A549 treated with AZD9567 at 1 μM for 4 hours (cell line): ENCODE data around the gene PROB1. TPM values are rescaled to one million over a fixed set of nuclear protein-coding genes. Genes with fewer than 3 reads are reported as not detected.

Source experiments
- total RNA-seq: library from RNA; stranded (reverse); fragments of 200-300 nt; extraction: Qiagen RNA extraction; gene quantifications from 5 replicates; pipeline ENCODE4 v1.2.3, GENCODE V29; 2022; ENCODE audit not compliant: insufficient read depth

PROB1 gene, protein sequence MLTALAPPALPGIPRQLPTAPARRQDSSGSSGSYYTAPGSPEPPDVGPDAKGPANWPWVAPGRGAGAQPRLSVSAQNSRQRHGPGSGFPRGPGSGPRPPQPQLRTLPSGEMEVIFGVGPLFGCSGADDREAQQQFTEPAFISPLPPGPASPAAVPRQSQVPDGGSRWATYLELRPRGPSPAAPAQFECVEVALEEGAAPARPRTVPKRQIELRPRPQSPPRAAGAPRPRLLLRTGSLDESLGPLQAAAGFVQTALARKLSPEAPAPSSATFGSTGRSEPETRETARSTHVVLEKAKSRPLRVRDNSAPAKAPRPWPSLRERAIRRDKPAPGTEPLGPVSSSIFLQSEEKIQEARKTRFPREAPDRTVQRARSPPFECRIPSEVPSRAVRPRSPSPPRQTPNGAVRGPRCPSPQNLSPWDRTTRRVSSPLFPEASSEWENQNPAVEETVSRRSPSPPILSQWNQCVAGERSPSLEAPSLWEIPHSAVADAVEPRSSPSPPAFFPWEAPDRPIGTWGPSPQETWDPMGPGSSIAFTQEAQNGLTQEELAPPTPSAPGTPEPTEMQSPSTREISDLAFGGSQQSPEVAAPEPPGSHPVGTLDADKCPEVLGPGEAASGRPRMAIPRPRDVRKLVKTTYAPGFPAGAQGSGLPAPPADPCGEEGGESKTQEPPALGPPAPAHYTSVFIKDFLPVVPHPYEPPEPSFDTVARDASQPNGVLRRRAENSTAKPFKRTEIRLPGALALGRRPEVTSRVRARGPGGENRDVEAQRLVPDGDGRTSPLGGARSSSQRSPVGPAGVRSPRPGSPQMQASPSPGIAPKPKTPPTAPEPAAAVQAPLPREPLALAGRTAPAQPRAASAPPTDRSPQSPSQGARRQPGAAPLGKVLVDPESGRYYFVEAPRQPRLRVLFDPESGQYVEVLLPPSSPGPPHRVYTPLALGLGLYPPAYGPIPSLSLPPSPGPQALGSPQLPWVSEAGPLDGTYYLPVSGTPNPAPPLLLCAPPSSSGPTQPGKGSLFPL
- total RNA-seq, result 0.16 to 0.31 TPM (median 0.28 TPM) in 4 of 5 replicates, not detected in the other

DNA sequence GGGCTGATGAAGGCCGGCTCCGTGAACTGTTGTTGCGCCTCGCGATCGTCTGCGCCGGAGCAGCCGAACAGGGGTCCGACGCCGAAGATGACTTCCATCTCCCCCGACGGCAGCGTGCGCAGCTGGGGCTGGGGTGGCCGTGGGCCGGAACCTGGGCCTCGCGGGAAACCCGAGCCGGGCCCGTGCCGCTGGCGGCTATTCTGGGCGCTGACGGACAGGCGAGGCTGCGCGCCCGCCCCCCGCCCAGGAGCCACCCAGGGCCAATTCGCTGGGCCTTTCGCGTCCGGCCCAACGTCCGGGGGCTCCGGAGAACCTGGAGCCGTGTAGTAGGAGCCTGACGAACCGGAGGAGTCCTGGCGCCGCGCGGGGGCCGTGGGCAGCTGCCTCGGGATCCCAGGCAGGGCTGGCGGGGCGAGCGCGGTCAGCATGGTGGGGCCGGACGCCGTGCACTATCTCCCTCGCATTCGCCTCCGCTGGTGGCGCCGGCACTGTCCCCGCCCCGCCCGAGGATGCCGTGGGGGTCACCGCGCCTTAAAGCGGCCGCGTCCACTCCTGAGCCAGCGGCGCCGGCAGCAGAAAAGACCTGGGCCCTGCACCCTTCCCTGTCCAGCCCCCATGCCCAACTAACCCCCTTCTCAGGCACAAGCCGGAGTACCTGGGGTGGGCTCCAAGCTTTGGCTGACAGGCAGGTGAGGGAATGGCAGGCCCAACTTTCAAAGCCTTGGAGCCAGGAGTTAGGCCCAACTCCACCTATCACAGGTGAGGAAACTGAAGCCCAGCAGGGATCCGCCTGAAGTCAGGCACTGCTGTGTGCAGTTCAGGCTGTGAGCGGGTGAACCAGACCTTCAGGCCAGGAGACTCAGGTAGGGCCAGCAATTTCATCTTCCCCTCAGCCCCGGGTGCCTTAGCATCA lies at the start of gene PROB1:
Gene PROB1, minus strand, starts transcription at position 451 of the 913 bp plus-strand sequence. Its CDS starts 23 bp downstream, at position 428.

DNA sequence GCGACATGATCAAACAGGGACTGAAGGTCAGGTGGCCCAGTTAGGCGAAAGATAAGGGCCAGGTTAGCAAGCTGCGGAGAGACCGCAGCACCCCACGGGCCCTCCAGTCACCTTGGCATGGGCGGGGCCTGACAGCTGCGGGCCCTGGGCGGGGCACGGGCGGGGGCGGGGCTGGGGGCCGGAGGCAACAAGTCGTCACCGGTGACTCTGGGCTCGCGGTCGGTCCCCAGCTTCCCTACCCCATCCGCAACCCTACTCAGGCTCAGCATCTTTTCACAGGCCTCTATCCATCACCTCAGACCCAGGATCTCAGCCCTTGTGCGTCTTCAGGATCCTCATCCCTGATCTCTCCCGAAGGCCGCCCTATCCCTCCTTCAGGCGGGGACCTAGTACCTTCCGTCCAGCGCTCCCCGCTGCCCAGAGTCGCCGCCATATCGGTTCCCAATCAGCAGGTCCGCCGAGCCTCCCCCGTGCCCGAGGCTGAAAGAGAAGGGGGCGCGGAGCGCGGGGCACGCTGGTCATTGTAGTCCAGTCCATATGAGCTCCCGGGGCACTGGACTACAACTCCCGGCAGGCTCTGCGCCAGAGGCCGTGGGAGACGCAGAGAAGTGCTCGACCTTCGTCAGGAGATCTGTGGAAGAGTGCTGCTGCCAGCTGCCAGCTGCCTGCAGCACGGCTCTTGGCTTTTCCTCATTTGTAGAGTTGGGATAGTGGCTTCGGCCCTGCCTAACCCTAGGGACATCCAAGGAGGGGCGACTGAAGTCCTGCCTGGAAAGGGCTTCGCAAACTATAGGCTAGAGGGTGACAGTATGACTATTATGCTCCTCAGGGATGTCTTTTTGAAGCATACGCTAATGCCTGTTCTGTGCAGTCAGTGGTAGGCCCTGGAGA lies 44.4 kb upstream of the PROB1 start, which contains the start of gene DNAJC18:
Gene DNAJC18, minus strand, starts transcription at position 513 of the 891 bp plus-strand sequence. Its CDS starts 80 bp downstream, at position 433.

DNA sequence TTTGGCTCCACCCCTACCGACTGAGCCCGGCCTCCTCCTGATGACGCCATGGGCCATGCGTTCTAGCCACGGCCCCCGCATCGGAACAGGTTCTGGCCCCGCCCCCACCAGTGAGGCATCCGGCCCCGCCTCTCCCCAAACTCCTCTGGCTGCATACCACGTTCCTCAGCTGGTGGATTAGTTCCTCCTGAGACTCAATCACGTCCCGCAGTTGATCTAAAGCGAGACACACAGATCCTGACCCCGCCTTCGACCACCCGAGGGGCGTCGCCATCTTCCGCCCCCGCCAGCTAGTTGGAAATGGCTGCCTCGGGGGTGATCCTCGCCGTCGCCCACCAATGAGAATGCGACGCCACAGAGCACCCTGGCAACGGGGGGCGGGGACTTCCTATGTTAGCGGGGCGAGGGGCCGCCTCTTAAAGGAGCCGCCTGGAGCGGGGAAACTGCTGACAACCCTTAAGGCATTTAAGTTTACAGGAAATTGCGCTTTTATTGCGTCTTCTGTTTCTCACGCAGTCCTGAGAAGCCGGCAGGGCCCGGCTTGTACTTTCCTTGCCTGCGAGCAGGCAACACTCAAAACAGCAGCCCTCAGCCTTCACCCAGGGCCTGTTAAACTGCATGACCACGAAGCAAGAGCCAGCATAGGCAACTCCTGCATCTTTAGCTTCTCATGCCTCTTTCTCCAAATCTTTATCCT lies 9.0 kb upstream of the PROB1 start, which contains the start of gene SPATA24:
Gene SPATA24, minus strand, starts transcription at position 303 of the 697 bp plus-strand sequence. Its CDS starts 29 bp downstream, at position 274.

DNA sequence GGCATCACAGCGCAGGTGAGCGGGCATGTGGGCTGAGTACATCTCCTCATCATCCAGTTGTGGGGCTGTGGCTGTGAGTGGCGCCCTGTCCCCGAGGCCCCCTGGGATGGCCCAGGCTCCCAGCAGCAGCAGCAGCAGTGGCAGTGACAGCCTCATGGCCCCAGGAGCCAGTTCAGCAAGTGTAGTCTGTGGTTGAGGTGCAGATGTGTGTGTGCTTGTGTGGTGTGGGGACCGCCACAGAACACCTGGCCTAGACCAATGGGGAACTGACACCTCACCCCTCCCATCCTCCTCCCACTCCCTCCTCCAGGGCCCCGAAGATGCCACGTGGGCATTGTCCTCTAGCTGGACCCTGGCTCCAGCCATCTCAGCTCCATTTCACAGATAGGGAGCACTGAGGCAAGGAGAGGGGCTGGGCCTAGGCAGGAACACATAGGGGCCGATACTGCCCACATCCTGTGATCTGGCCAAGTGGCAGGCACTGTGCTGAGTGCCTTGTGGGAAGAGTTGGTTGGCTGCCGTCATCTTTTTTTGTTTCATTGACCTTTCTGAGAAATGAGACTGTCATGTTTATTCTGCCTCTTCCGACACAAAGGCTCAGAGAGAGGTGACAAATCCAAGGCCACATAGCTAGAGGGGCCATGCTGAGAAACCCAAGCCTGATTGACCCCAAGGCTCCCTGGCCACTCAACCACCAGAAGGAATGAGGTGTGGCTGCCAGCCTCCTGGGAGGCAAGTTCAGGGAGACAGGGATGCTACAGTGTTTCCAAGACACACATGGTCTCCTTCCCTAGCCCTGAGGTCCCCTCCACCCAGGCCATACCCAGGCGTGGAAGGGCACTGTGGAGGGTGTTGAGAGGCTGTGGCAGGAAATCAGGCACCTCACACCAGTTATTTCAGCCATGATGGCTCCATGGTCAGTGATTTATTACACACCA lies 4.9 kb downstream of the PROB1 start, which contains the start of gene MZB1:
Gene MZB1, minus strand, starts transcription at position 213 of the 938 bp plus-strand sequence. Its CDS starts 57 bp downstream, at position 156.

DNA sequence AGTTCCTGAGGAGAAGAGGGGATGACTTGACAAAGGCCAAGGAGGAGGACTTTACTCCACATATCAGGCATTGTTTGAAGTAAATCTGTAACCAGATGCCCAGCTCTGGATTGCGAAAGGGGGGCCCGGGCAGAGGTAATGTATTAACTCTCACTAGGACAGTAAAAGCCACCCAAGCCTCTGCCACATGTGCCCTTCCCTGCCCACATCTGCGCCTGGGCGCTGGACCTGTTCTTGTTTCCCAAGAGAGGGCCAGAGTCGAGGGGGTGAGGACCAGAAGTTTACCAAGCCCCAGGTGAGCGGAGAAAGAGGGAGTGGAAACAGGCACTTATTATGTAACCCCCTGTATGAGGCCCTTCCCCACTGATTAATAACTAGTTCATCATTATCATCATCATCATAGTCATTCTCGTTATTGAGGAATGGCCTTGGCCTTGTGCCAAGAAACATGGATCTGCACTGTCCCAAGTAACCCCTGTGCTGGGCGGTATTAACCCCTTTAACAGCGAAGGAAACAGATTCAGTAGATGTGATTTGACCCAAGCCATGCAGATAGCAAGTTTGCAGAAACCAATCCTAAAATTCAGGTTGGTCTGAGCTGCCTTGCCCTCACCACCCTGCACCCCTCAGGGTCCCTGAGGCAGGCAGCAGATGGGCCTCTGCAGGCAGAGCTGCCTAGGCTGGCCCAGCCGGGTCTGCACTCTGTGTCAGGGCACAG lies 11.5 kb downstream of the PROB1 start, which contains the start of gene SLC23A1:
Gene SLC23A1, minus strand, starts transcription at position 23 of the 718 bp plus-strand sequence. CDS start 44 bp downstream, outside the sequence.

DNA sequence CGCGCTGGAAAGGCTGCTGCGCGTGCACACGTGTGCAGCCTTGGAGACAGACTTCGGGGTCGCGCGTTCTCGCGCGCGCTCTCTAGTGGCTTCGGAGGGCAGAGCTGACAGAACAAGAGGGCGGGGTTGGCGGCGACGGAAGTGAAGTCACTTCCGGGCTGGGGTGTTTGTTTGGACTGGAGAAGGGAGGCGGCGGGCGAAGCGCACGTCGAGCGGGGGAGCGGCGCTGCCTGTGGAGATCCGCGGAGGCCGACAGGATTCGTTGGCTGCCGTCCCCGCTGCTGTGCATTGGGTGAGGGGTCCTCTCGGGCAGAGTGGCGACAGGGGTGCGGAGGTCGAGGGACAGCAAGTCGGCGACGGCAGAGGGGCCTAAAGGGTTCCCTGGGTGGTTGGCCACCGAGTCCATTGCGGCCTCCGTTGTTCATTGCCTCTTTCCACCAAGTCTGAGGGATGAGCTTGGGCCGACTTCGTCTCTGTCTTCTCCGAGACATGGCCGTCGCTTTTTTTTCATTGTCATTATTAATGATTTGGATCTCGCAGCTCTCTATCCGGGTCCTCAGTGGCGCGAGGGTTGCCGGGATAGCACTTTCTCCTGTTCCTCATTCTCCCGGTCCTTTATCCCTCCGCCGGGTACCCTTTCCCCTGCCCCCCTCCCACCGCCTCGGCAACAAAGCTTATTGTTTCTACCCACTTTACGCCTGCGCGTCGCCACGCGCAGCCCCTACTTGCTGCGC lies 53.0 kb downstream of the PROB1 start, which contains the start of gene PAIP2:
Gene PAIP2, plus strand, starts transcription at position 166 of the 734 bp plus-strand sequence. CDS start 21,931 bp downstream, outside the sequence.

Other genes starting within 250 kb of the PROB1 start
- gene SIL1, start 196.7 kb downstream of the PROB1 start, total RNA-seq, result 23.6 to 30.9 TPM (median 24.8 TPM) in 5 replicates
- 136 to 195 TPM (median 189 TPM) in 5 replicates for gene MATR3, start 101.4 kb downstream of the PROB1 start, total RNA-seq
- gene PAIP2, start 53.2 kb downstream of the PROB1 start, total RNA-seq, result 81.4 to 98.0 TPM (median 87.0 TPM) in 5 replicates
- 1.1 to 1.9 TPM (median 1.6 TPM) in 4 of 5 replicates, not detected in the other for gene SLC23A1, start 11.8 kb downstream of the PROB1 start, total RNA-seq
- 0.09 TPM in 1 of 5 replicates, not detected in the others for gene MZB1, start 5.2 kb downstream of the PROB1 start, total RNA-seq
- 3.0 to 5.7 TPM (median 5.0 TPM) in 5 replicates for gene SPATA24, start 9.0 kb upstream of the PROB1 start, total RNA-seq
- 5.7 to 9.2 TPM (median 8.6 TPM) in 5 replicates for gene DNAJC18, start 44.4 kb upstream of the PROB1 start, total RNA-seq
- gene ECSCR, start 67.6 kb upstream of the PROB1 start, total RNA-seq, result not detected in 5 replicates
- not detected in 5 replicates for gene SMIM33, start 75.9 kb upstream of the PROB1 start, total RNA-seq
- 0.63 to 1.00 TPM (median 0.80 TPM) in 4 of 5 replicates, not detected in the other for gene STING1, start 87.7 kb upstream of the PROB1 start, total RNA-seq
- 136 to 182 TPM (median 171 TPM) in 5 replicates for gene UBE2D2, start 166.2 kb upstream of the PROB1 start, total RNA-seq